BE2C (cell line): ENCODE data around the gene KLC1.

ENCODE experiments used
- DNase-seq: peaks from one replicate; pipeline ENCODE4 v3.0.0-alpha.2; 2020
- H3K27me3 ChIP-seq: fragments of 250-450 bp; sonication (Bioruptor Pico); 2 replicates; pipeline ENCODE4 v1.5.1; 2020; ENCODE audit warnings: mild to moderate bottlenecking
- H3K36me3 ChIP-seq: fragments of 250-450 bp; sonication (Bioruptor Pico); 2 replicates; pipeline ENCODE4 v1.5.1; 2020; ENCODE audit warnings: mild to moderate bottlenecking
- H3K4me1 ChIP-seq: fragments of 250-450 bp; sonication (Bioruptor Pico); 2 replicates; pipeline ENCODE4 v1.5.1; 2020
- H3K4me3 ChIP-seq: 2 replicates; pipeline ENCODE4 v1.5.1; 2011; ENCODE audit warnings: low read depth, low read length
- H3K9me3 ChIP-seq: fragments of 250-450 bp; sonication (Bioruptor Pico); 2 replicates; pipeline ENCODE4 v1.5.1; 2020
- CTCF ChIP-seq: IDR thresholded peaks from 2 replicates; pipeline ENCODE4 v1.5.1; 2012; ENCODE audit warnings: mild to moderate bottlenecking, low read depth, low read length

KLC1 gene

GRCh38 chr14:103684471-103684870 lies 55.5 kb downstream of the KLC1 start:
- no peak for DNase-seq
- Histone ChIP-seq H3K4me3 (no peak overlapping the region), H3K27me3 (no peaks in the 10 kb centered on the region), H3K9me3 (no peaks in the 10 kb centered on the region), H3K36me3 (peaks cover 86% of the 10 kb centered on the region), H3K4me1 (no peaks in the 10 kb centered on the region)
- no peak for TF ChIP-seq CTCF

GRCh38 chr14:103684871-103685270 lies 55.9 kb downstream of the KLC1 start:
- Histone ChIP-seq H3K36me3 (peaks cover 84% of the 10 kb centered on the region), H3K4me3 (no peak overlapping the region), H3K27me3 (no peaks in the 10 kb centered on the region), H3K9me3 (no peaks in the 10 kb centered on the region), H3K4me1 (no peaks in the 10 kb centered on the region)
- no peak for DNase-seq
- no peak for TF ChIP-seq CTCF

DNA sequence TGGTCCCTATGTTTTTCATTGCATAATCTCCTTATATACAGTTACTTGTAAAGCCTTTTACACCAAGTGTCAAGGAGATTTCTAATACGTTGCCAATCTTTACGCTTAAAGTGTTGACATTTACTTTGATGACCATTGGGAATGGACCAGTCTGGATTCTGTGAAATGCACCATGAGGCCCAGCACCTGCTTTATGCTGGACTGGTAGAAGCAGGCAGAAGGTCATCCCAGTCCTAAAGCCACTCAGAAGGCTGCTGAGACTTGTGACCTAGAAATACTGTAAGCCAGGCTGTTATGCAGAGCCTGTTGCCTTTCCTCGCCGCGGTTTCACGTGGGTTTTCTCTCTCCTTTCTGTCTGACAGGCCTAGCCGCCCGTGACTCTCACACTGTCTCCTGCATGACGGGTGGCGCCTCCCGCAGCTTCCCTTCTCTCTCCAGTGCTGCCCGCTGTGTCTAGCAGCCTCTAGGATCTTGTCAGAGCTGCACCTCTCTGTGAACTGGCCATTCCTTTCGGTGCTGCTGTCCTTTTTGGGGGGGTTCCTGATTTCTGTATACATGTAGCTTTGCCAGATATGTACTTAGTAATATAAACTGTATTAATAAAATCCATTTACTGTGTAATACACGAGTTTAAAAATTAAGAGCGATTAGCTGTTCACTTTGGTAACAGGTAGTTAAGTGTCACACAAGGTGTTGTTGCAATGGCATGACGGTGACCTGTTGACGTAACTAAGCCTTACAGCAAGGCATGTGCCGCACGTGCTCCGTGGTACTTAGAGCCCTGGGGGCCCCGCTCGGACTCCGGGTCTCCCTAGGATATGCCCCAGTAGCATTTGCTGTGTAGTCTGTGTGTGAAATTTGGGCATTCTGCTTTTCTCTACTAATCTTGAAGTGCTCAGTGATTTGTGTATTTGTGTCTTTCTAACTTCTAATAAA lies 56.5 kb downstream of the KLC1 start:
- peaks cover 78% of the 10 kb centered on the region for H3K36me3 ChIP-seq
- no peak for DNase-seq
- TF ChIP-seq CTCF = no peak
- no peaks in the 10 kb centered on the region for H3K4me1 ChIP-seq
- H3K9me3 ChIP-seq = no peaks in the 10 kb centered on the region
- no peak overlapping the region for H3K4me3 ChIP-seq
- no peaks in the 10 kb centered on the region for H3K27me3 ChIP-seq

GRCh38 chr14:103686831-103687485 lies 57.9 kb downstream of the KLC1 start:
- no peak for DNase-seq
- Histone ChIP-seq H3K9me3 (no peaks in the 10 kb centered on the region), H3K36me3 (peaks cover 65% of the 10 kb centered on the region), H3K4me1 (no peaks in the 10 kb centered on the region), H3K27me3 (no peaks in the 10 kb centered on the region), H3K4me3 (no peak overlapping the region)
- no peak for TF ChIP-seq CTCF

DNA sequence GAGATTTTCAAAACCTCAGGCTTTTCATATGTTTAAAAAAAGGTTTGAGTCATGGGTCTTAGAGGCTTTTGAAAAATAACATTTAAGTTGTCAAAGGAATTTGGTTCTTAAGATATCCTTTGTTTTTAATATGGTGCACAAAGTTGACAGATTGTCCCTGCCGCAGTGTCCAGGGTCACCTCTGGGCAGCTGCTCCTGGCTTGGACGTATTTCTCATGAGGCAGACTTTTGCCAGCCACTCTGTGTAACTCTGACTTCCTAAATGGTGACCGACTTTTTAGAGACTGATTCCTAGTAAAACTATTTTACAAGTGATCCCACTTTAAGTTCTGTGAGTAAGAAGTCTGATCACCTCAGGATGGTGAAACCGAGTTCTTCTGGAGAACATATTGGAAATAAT lies 58.7 kb downstream of the KLC1 start:
- no peak for TF ChIP-seq CTCF
- DNase-seq = no peak
- H3K36me3 ChIP-seq = peaks cover 65% of the 10 kb centered on the region

DNA sequence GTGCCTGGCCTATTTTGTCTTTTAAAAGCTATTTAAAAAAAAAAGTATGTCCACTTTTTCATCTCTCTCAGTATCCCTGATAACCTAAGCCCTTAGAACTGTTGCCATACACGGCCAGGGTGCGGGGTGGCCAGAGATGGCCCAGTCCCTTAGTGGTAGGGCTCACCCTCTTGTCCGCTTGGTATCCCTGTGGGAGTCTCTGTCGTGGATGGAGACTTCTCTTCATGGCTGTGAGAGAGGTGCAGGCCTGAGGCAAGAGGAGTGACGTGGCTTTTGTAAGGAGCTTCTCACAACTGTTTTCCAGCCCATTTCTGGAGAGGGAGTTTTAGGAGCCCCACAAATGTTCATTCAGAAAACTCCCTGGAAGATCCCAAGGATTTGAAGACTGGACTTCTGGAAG lies 59.4 kb downstream of the KLC1 start:
- no peak for TF ChIP-seq CTCF
- no peak overlapping the region for H3K4me3 ChIP-seq
- H3K36me3 ChIP-seq = peaks cover 65% of the 10 kb centered on the region
- H3K27me3 ChIP-seq = no peaks in the 10 kb centered on the region
- DNase-seq = no peak
- H3K9me3 ChIP-seq = no peaks in the 10 kb centered on the region
- H3K4me1 ChIP-seq = no peaks in the 10 kb centered on the region

More for the DNA sequence above, 58.7 kb downstream of the KLC1 start:
- Histone ChIP-seq H3K4me1 (no peaks in the 10 kb centered on the region), H3K4me3 (no peak overlapping the region), H3K27me3 (no peaks in the 10 kb centered on the region), H3K9me3 (no peaks in the 10 kb centered on the region)
